Stromal cell of bone marrow (primary cell): ENCODE data around the gene CYTH4.
"Not testable (repeated sequence)": the region's sequence is repeated elsewhere in the genome, so short reads cannot be mapped to it uniquely, and the experiment has no call there.

Experiments
- DNase-seq: peaks from one replicate; pipeline ENCODE4 v3.0.0-alpha.2; 2012; ENCODE audit warnings: low read depth

Gene CYTH4

DNA sequence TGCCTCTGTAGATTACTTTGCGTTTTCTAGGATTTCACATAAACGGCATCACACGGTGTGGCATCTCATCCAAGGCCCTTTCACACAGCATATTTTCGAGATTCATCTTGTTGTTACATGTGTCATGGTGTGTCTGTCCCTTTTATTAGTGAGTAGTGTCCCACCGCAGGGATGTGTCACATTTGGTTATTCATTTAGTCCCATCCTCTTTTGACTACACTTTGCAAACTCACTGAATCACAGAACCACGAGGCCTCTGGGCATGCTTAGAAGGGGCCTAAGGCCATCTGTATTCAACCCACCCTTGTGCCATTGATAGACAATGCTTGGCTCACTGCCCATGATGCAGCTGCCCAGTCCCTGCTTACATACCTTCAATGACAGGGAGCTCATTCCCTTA is 34.1 kb upstream of the CYTH4 start:
- DNase-seq = no peak

DNA sequence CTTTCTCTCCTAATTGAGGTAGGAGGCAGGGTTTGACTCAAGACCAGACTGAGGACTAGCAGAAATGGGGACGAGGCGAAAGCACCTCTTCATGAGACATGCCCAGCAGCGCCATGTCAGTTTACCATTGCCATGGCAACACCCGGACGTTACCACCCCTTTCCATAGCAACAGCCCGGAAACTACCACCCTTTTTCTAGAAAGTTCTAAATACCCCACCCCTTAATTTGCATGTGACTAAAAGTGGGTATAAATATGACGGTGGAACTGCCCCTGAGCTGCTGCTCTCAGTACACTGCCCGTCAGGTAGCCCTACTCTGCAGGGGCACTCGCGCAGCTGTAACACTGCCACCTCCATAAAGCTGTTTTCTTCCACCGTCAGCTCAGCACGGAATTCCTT is 32.3 kb upstream of the CYTH4 start:
- DNase-seq = no peak

DNA sequence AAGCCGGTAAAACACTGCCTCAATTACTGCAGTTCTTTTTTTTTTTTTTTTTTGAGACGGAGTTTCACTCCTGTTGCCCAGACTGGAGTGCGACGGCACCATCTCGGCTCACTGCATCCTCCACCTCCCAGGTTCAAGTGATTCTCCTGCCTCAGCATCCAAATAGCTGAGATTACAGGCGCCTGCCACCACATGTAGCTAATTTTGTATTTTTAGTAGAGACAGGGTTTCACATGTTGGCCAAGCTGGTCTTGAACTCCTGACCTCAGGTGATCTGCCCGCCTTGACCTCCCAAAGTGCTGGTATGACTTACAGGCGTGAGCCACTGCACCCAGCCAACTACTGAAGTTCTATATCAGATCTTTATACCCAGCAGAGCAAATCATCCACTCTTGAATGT is 30.5 kb upstream of the CYTH4 start:
- not testable (repeated sequence) for DNase-seq

DNA sequence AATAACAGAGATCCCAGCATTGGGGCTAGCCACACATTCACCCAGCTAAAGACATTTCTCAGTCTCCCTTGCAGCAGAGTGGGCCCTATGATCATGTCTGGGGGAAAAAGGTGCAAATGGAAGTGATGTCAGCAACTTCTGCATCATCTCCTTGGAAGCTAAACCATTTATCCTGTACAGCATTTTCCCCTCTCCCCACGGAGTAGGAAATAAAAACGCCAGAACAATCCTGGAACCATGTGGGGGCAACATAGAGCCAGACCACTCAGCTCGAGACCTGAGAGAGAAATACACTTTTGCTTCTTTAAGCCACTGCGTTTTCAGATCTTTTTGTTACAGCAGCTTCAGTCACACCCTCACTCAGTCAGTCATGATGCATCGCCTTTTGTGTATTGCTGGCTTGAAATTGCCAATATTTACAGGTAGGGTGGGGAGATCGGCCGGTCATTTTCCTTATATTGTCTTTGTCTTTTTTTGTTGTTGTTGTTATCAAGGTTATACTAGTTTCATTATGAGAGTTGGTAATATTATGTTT is 29.1 kb upstream of the CYTH4 start:
- no peak for DNase-seq

DNA sequence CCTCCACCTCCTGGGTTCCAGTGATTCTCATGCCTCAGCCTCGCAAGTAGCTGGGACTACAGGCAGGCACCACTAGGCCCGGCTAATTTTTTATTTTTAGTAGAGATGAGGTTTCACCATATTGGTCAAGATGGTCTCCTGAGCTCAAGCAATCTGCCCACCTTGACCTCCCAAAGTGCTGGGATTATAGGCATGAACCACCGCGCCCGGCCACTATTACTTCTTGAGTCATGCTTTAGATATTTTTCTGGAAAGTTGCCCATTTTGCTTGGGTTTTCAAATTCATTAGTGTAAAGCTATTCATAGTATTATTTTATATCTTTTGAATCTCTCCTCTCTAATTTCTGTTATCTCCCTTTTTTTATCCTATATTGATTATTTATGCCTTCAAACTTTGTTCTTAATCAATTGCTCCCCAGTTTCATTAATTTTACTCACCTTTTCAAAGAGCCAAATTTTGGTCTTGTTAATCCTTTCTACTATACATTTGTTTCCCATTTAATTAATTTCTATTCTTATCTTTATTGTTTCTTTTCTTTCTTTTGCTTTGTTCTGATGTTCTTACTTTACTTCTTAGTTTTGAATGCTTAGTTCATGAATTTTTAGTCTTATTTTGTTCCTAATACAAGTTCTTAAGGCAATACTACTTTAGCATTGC is 28.0 kb upstream of the CYTH4 start:
- no peak for DNase-seq

DNA sequence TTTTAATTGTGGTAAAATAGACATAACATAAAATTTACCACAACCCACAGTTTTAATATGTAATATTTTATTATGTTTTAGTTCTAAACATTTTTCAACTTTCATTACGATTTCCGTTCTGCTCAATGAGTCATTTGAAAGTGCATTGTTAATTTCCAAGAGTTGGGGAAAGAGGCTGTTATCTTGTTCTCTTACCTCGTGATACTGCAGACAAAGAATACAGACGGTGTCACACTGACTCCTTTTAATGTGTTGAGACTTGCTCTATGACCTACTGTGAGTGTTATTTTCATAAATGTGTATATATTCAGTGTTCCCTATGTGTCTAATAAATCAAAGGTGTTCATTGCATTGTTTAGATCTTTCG is 27.5 kb upstream of the CYTH4 start:
- no peak for DNase-seq

DNA sequence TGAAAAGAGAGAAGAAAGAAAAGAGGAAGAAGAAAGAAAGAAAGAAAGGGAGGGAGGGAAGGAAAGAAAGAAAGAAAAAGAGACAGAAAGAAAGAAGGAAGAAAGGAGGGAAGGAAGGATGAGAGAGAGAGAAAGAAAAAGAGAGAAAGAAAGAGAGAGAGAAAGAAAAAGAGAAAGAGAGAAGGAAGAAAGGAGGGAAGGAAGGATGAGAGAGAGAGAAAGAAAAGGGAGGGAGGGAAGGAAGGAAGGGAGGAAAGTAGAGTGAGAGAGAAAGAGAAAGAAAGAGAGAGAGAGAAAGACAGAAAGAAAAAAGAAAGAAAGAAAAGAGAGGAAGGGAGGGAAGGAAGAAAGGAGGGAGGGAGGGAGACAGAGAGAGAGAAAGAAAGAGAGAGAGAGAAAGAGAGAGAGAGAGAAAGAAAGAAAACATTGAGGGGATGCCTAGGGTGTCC is 26.7 kb upstream of the CYTH4 start:
- DNase-seq = no peak

DNA sequence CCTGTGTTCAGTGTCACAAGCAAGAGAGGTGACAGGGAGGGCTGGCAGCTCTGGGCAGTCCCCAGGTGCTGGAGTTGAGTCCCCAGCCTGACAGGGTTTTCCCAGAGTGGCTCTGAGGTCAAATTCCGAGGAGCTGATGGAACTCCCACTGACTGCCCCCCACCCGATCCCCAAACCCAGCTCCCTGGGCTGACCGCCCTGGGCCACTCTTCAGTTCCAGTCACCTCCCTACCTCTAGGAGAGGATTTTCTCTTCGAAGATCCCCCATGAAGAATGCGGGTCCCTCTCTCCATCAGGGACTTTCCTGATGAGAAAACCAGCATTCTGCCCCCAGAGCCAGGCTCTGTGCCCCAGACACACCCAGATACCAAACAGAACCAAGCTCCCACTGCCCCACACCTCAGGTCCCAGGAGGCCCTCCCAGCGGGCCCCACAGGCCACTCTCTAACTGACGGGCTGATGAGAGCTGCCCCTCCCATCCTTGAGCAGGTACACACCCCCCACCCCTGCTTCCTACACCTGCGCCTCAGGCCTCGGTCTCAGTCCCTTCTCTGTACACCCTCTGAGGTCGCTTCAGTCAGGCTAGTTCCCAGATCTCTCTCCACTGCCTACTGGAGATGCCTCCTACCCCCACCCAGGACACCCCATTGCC is 26.1 kb upstream of the CYTH4 start:
- no peak for DNase-seq

DNA sequence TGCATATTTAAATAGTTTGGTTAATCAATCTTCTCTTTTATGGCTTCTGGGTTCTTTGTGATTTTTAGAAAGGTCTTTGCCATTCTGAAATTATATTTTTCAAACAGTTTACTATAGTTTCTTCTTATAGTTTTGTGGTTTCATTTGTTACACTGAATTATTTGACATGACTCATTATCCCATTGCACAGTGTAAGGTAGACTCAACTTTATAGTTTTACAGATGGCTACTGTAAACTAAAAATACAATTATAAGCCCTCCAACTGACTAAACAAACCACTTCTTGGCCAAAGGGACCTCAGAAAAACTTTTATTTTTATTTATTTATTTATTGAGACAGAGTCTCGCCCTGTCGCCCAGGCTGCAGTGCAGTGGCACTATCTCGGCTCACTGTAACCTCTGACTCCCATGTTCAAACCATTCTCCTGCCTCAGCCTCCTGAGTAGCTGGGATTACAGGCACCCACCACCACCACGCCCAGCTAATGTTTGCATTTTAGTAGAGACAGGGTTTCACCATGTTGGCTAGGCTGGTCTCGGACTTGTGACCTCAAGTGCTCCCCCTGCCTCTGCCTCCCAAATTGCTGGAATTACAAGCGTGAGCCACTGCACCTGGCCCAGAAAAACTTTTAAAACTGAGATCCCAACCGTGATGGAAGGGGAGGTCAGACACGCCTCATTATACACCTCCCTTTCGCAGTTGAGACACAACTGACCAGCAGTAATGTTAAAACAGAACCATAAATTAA is 24.1 kb upstream of the CYTH4 start:
- no peak for DNase-seq

DNA sequence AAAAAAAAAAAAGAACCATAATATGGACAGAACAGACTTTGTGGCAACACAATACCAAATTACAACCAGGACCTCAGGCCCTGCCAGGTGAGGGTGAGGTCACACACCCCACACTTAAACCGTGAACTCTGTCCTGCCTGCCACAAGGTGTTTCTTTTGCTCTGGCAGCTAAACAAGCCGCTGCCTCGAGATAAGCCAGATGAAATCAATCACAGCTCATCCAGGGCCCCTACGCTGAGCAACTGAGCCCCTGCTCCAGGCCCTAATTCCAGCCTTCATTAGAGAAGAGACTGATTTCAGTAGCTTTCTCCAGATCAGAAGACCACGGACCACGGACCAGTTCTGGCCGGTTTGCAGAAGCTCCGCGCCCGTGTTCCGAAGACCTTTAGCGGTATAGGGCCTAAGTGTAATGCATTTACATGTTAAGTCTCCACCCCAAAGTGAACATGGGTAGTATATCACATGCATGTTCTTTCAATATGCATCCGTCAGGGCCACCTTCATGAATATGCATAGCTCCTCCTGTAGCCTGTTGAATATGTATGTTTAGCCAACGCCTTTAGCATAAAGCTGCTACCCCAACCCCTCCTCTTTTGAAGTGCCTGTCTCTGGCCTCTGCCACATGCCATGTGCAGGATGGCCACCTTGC is 23.4 kb upstream of the CYTH4 start:
- DNase-seq = no peak

DNA sequence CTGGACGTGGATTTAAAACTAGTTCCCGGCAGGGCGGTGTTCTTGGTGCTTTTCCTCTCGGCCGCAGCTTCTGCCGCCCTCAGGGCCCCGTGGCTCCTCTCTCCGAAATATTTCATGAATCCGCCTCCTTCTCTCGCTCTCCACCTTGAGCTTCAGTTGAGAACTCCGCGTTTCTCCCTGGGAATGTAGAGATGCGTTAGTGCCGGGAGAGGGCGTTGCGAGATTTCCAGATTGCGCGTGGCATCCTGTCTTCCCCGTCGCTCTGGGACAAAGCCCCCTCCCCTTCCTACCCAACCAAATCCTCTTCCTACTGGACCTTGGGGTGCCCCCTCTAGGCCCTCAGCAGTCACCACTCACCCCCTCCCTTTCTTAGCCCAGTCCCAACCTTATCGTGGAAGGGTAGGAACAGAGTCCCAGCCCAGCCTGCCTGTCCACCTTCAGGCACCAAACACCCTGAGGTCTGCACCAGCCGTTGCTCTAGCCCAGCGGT is 22.7 kb upstream of the CYTH4 start:
- DNase-seq = no peak

DNA sequence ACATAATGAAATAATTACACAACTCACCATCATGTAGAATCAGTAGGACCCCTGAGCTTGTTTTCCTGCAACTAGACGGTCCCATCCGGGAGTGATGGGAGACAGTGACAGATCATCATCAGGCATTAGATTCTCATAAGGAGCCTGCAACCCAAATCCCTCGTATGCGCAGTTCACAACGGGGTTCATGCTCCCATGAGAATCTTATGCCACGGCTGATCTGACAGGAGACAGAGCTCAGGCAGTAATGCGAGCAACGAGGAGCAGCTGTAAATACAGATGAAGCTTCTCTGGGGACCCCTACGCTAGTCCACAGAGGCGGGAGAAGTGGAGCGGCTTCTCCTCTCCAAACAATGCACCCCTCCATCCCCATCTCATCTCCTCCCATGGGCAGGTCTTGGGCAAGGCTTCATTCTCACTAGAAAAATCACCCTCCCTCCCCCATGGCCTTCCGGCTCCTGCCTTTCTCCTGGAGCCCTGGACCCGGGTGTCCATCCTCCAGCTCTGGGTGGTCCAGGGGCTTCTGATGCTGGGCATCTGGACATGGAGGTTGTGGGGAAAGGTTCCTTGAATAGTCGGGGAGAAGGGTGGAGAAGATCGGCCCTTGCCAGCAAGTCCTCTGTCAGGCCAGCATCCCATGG is 22.0 kb upstream of the CYTH4 start:
- no peak for DNase-seq

DNA sequence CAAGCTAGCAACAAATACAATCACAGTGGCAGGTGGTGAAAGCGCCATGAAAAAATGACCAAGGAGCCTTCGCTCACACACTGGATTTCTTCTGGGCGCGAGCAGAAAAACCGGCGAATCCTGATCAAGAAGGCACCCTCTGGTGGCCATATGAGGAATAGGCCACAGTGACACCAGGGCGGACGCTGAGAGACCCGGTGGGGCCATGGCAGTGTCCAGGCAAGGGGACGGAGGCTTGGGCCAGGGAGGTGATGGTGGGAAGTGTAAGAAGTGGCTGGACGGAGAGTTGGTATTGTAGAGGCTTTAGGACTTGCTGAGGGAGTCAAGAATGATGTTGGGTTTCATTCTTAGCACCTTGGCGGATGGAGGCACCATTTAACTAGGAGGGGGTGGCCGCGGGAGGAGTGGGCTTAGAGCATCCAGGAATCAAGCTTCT is 21.4 kb upstream of the CYTH4 start:
- peak; percentile 33 for DNase-seq

DNA sequence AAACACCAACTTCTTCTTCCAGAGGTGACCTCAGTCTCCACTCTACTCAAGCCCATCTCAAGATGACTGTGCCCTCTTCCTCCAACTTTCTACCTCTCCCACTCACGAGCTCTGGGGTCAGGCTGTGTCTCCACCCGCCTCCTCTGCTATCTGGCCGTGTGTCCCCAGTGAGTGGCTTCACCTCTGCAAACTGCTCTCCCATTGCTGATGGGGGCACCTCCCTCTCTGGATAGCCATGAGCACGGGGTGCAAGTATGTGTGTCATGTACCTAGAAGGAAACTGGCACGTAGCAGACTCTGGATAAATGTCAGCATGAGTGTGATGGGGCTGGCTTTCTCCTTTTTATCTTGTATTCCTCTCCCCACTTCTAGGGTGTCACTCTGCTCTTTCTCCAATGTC is 20.0 kb upstream of the CYTH4 start:
- no peak for DNase-seq

DNA sequence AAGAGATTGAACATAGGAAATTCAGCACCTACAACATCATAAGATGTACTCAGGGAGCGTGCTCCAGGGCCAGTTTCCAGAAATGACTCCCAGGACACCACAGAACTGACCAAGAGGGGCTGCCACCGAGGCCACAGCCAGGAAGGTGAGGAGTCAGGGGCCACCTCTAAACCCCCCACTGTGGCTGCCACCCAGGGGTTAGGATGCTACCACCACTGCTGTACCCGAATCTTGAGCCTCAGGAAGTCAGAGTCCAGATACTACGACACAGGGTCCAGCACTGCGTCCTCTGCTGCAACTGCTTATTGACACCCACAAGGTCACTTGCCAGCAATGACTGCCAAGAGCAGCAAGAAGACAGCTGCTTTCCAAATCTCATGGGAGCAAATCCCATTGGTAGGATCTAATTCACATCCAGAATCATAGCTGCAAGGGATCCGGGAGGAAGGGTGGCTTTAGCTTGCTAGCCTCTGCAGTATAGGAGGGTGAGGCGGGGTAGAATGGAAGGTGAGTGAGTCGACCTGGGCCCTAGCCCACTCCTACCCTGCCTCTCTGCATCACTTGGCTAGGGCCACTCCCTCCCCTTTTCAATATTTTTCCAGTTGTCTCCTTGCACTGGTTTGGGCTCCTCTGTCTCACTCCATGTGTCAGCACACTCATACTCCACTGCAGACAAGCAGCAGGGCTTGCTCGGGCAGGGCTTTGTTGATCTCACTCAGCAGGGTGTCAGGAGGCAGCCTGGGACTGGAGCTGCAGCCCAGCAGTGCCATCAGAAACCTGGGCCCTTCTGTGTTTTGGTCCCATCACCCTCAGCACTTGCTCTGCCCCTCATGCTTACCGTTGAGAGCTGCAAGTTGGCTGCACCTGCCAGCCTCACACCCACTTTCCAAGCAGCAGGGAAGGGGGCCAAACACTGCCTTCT is 18.1 kb upstream of the CYTH4 start:
- no peak for DNase-seq

DNA sequence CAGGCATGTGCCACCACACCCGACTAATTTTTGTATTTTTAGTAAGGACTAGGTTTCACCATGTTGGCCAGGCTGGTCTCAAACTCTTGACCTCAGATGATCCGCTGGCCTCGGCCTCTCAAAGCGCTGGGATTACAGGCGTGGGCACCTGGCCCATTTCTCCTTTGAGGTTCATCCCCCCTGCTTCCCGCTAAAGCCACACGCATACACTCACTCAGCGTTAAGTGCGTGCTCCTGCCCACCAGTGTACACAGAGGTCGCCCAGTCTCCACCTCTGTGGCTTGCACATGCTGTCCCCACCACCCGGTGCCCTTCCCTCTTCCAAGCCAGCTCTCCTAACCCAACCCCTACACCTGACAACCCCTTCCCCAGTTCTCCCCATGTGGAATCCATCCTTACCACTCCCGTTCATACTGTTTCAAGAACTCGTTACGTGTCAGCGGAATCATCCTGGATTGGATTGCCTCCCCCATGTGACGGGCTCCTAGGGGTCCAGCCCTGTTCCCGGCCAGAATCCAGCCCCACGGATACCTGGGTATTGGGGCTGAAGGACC is 15.7 kb upstream of the CYTH4 start:
- DNase-seq = no peak

DNA sequence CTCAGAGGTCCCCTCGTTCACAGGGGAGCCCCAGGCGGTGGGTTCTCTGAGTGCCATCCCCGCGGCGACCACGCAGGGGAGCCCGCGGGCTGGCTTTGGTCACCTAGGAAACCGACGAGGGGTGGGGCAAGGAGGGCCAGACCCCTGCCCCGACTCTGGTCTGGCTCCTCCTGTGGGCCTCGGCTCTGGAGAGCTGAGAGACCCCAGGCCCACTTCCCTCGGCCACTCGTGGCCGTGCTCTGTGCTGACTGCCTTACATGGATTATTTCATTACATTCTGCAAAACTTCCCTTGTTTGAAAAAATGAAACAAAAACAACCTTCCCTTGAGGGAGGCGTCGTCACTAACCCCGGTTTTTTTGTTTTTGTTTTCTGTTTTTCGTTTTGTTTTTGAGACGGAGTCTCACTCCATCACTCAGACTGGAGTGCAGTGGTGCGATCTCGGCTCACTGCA is 15.1 kb upstream of the CYTH4 start:
- DNase-seq = no peak

DNA sequence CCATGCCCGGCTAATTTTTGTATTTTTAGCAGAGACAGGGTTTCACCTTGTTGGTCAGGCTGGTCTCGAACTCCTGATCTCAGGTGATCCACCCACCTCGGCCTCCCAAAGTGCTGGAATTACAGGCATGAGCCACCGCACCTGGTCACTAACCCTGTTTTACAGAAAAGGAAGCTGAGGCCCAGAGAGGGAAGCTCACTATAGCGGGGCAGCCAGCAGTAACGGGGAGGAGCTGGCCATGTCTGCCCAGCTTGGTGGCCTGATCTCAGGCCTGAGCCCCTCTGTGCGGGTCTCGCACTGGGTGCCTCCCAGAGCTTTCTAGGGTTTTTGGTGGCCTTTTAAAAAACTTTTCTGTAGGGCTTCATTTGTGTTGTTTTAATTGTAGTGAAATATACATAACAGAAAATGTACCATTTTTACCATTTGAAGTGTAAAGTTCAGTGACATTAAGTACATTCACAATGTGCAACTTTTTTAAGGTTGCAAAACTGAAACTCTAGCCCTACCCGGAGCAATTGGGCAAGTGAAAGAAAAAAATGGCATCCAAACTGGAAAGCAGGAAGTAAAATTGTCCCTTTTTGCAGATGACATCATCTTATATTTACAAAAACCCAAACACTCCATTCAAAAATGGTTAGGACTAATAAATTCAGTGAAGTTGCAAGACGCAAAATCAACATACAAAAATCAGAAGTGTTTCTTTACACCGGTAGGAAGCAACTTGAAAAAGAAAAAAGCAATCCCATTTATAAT is 14.5 kb upstream of the CYTH4 start:
- DNase-seq = no peak

DNA sequence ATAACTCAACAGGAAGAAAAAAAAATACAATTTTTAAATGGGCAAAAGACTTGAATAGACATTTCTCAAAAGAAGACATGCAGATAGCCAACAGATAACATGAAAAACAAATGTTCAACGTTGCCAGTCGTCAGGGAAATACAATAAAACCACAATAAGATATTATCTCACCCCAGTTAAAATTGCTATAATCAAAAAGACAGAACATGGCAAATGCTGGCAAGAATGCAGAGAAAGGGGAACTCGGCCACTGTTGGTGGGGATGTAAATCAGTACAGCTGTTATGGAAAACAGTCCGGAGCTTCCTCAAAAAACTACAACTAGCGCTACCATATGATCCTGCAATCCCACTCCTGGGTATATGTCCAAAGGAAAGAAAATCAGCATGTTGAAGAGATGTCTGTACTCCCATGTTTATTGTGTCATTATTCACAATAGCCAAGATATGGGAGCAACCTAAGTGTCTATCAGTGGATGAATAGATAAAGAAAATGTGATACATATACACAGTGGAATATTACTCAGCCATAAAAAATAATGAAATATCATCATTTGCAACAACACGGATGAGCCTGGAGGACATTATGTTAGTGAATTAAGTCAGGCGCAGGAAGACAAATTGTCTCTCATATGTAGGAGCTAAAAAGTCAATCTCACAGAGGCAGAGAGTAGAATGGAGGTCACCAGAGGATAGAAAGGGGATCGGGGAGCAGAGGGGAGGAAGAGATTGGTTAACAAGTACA is 12.2 kb upstream of the CYTH4 start:
- no peak for DNase-seq
